GM18520 (cell line): ENCODE results near the gene ZDHHC11B.
"Not testable (repeated sequence)": the region's sequence is repeated elsewhere in the genome, so short reads cannot be mapped to it uniquely, and the experiment has no call there.

Experiments used
- ATAC-seq: cut with Tn5 transposase; IDR thresholded peaks from one replicate; pipeline ENCODE4 v1.9.1; 2021; ENCODE audit not compliant: unreplicated experiment

The ZDHHC11B gene

DNA sequence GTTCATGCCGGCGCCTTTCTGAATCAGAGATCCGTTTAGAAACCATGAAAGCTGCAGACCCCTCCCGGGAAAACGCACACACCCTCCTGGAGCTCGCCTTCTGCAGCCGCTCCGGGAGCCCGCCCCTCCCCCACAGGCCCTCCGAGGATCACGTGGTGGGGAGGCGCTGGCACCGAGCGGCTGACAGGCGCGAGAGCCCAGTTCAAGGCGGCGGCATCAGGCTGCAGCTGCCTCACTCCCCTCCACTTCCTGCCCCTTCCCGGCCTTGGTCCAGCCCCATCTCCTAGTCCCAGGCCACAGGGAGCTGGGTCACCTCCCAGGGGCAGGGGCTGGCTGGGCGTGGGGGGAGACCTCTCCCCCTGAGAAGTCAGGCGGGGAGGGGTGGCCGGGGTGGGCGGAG is 93.5 kb downstream of the ZDHHC11B start:
- ATAC-seq: not testable (repeated sequence)

DNA sequence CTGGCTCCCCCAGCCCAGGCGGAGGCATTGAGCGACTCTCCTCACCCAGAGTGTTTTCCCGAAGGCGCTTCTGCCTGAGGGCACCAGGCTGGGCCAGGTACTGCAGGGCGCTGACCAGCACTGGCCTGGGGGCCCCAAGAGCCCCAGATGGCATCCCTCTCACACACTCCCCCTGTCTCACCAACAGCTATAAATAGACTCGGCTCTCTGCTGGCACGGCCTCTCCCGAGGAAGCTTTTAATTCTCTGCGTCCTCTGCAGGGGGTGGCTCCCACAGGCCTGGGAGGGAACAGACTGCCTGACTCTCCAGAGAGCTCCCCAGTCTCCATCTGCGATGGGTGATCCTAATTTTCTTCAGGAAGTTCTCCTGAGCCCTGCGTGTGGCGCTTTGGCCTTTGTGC is 94.2 kb downstream of the ZDHHC11B start:
- not testable (repeated sequence) for ATAC-seq

DNA sequence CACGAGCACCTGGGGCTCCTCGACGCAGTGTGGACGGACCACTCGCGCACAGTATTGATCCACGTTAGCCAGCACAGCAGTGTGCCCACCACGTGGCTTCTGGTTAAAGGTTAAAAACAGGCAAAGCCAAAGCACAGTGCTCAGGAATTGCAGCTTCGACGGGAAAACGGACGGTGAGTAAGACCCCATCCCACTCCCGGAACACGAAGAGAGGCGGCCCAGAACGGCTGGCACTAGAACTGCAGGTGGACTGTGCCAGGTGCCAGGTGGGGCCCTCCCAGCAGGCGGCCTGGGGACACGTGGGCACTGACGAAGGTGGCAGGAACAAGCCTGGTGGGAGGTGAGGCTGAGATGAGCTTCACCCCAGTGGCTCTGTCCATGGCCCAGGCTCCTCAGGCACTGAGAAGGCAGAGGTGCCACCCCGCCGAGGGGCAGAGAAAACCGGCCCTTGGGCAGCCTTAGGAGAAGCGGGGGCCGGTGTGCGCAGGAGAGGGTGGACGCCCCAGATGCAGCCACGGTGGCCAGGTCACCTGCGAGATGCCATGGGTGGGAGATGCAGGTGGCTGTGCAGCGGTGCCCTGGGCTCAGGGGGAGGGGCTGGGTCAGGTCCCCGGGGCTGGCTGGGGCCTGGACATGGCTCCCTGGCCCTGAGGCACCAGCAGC is 96.0 kb downstream of the ZDHHC11B start:
- ATAC-seq: not testable (repeated sequence)

DNA sequence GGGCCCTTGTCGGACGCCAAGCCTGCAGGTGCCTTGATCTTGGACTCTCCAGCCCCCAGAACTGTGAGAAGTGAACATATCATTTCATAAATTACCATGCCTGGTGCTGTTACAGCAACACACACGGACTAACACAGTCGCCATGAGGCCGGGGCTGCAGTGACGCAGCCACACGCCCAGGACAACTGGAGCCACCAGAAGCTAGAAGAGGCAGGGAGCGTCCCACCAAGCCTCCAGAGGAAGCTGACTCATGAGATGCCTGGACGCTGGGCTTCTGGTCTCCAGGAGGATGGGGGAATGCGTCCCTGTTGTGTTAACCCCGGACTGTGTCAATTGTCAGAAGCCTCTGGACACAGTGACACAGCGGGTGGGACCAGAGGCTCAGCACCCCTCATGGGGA is 97.6 kb downstream of the ZDHHC11B start:
- ATAC-seq: not testable (repeated sequence)

GRCh38 chr5:686172-686523 is 98.4 kb downstream of the ZDHHC11B start:
- ATAC-seq: not testable (repeated sequence)

DNA sequence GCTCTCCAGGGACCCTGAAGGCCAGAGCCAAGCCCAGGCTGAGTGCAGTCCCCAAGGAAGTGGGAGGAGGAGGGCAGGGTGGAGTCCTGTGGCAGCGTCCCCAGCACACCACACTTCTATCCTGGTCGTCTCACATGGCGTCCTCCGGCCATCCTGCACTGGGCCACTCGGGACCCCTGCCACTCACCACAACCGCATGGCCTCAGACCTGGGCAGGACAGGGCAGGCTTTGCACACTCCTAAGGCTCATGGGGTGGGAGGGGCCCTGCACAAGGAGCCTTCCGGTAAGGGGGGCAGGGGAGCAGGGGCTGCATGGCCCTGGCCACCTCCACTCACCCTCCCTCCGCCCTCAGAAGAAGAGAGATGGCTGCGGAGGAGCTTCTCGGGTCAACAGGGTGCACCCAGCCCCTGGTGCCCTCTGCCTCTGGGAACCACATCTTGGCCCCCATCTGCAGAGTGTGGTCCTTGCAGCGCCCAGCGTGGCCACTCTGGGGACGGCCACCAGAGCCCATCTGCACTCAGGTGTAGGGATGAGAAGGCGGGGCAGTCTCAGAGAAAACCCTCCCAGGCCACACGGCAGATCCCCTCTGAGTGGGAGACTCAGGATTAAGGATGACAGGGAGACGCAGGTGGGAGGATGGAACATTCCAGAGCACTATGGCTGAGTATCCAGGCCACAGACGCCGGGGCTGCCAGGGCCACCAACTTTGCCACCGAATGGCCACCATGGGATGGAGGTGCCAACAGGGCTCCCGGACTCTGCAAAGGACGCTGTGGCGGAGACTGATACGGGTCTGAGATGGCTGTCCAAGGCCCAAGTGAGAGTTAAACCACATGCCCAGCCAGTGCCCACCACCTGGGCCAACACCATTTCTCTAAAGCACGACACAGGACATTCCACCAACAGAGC is 99.0 kb downstream of the ZDHHC11B start:
- no peak for ATAC-seq

GRCh38 chr5:684751-685216 is 99.7 kb downstream of the ZDHHC11B start:
- no peak for ATAC-seq

- ATAC-seq: no peak
Observed at GRCh38 chr5:683551-684481, 100.7 kb downstream of the ZDHHC11B start.

- ATAC-seq: not testable (repeated sequence)
Observed at GRCh38 chr5:682651-683358, 101.7 kb downstream of the ZDHHC11B start.

DNA sequence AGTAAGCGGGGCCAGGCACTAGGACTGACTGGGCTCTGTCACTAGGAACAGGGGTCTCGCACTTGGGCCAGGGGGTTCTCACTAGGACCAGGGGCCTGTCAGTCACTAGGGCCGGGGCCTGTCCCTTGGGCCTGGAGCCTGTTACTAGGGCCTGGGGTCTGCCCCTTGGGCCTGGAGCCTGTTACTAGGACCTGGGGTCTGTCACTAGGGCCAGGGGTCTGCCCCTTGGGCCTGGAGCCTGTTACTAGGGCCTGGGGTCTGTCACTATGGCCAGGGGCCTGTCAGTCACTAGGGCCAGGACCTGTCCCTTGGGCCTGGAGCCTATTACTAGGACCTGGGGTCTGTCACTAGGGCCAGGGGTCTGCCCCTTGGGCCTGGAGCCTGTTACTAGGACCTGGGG is 102.3 kb downstream of the ZDHHC11B start:
- ATAC-seq: not testable (repeated sequence)

DNA sequence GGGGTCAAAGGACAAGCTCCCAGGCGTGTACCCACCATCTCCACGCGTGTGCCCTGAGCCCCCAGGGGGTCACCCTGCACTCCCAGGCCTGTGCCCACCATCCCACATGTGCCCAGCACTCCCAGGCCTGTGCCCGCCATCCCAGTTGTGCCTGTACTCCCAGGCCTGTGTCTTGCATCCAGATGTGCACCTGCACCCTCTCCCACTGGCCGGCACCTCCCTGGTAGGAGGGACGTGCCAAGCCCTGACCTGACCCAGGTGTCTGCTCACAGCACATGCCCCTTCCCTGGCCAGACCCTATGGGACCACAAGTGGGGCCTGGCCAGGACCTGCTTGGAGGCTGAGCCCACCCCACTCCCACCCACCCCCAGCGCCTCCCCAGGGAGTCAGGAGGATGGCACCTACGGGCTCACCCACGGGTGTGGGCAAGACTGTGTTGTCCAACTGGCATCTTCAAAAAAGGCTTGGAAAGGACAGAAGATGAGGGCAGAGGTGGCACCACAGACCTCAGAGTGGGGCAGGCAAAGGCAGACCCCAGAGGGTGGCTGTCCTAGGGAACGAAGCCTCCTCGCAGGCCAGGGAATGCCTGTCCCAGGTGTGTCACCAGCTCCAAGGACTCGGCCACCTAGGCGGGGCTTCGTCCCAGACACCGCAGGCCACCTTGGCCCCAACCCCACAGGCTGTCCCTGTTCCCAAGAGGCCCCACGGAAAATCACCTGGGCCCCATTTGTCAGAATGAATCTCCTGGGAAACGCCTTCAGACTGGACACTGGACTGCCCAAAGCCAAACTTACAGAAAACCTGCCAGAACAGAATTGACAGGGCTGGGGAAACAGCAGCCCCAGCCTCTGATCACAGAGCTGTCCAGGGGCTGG is 103.0 kb downstream of the ZDHHC11B start:
- ATAC-seq: not testable (repeated sequence)

DNA sequence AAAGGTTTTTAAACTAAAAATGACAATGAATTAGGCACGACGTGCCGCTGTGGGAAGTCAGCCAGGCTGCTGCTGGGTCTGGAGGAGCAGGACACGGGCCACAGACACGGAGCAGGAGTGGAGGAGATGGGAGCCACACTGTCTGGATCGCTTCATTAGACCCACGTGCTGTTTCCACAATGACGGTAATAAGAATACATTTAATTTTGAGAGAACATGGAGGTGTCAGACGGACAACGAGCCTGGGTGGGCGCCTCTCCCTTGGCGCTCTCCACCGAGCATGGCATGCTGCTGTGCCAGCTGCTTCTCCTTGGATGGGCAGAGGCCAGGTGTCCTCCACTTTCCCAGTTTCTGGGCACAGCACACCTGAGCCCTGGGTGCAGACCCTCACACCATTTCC is 103.7 kb downstream of the ZDHHC11B start:
- not testable (repeated sequence) for ATAC-seq

GRCh38 chr5:680118-680795 is 104.3 kb downstream of the ZDHHC11B start:
- ATAC-seq: not testable (repeated sequence)

DNA sequence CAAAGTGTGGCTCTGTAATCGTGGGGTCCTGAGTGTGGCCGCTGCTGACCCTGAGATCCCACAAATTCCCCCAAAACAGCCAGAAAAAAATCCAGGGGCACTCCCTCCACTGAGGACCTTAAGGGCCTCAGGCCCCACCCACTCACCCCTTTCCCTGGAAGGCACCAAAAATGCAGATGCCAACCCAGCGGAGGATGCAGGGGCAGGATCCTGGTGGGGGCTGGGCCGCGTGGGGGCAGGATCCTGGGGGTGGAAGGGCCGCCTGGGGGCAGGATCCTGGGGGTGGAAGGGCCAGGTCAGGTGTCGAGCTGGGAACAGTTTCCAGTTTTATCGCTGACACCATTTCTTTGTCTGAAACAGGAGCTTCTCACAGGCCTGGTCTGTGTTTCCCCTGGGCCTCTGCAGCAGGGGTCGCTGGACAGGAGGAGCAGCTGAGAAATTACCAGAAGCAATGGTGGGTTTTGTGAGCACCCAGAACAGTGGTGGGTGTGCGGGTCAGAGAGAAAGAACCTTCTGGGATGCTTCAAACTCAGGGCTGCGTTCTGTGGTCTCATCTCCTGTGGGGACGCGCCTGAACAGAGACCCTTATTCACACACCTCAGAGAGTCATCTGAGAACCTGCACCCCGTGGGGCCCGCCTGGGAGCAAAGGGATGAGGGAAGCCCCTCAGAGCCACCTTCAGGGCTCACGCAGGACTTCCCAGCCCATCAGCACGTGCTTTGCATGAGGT is 105.2 kb downstream of the ZDHHC11B start:
- not testable (repeated sequence) for ATAC-seq

DNA sequence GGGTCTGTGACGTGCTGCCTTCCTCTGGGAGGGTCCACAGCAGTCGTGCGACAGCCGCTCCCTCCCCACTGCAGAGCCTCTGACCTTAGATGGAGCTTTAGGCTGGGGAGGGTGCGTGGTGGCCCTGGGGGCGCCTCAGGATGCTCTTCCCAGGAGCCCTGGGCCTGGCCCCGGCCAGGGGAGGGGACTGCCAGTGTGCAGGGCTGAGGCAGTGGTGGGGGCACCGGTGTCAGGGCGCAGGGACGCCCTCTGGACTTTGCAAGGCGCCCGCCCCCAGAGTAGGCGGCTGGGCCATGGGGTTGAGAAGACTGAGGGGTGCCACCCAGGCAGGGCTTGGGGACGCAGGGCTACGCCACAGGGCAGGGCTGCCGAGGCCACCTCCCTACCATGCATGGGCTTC is 106.0 kb downstream of the ZDHHC11B start:
- not testable (repeated sequence) for ATAC-seq

DNA sequence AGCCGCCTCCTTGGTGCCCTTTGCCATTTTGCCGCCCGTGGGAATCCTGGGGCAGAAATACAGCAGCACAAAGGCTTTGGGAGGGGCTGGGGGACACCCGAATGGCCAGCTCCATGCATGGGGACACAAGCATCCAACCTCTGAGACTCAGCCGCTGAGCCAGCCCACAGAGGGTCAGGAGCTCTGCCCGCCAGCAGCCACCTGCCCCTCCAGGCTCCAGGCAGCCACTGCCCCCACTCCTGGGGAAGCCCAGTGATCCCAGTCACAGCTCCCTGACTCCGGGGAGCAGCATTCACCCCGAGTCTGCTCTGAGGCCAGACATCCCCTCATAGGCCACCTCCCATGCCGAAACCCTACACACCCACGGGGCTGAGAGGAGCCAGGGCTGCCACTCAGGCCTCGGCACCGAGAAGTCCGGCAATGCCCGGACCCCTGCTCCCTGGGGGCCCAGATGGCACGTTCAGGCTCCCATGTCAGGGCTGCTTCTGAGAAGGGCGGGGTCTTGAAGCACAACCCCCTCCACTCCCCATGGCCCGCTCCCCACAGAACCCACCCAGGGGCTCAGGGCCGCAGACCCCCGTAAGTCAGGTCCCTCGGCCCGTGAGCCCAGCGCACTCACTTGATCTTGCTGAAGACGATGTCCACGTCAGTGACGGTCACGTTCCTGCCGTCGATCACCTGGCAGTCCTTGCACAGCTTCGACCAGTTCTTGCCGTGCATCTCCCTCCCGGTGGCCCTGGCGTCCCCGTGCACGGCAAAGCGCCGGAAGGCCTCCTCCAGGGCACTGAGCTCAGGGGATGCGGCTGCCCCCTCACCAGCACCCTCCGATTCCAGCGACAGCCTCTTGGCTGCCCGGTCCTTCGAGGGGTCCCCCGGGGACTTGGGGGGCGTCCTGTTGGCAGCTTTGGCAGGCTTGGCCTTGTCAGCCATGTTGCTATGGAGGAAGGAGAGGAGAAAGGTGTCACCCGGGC is 107.1 kb downstream of the ZDHHC11B start:
- no peak for ATAC-seq

DNA sequence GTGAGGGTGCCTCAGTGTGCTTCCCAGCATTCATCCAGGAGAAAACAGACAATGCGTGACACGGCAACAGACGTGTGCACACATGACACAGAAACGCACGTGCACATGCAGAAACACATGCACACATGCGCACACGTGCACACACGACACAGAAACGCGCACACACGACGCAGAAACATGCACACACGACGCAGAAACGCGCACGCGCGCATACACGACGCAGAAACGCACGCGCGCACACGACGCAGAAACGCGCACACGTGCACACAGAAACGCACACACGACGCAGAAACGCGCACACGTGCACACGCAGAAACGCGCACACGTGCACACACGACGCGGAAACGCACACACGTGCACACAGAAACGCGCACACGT is 107.8 kb downstream of the ZDHHC11B start:
- no peak for ATAC-seq
